HCT116 (cell line): ENCODE results near the gene ANKRD23. TPM values are rescaled to one million over a fixed set of nuclear protein-coding genes. Genes with fewer than 3 reads are reported as not detected.
A peak's percentile ranks its signal among the peaks of the same experiment; 100 is the strongest.

Source experiments
- ATAC-seq: fragments of 200-7000 bp; cut with Tn5 transposase; 2 replicates; pipeline ENCODE4 v1.9.1; 2020; ENCODE audit warnings: mild to moderate bottlenecking, moderate library complexity
- BruUV-seq: library from RNA; stranded (reverse); fragments of 400-500 nt; replicated peaks from 2 replicates; lab custom pipeline; 2021; lab: Mats Ljungman, UMichigan
- CTCF ChIA-PET: fragments of 300-600 bp; sonication (Branson Sonifier 250); formaldehyde crosslinking; loops from one replicate; lab custom pipeline; 2021; ENCODE audit warnings: antibody characterized with exemption; lab: Charles Lee
- POLR2A ChIA-PET: fragments of 300-600, 350-600 bp; sonication (Branson Sonifier 250); formaldehyde crosslinking; loops from one replicate; lab custom pipeline; 2021; ENCODE audit warnings: antibody characterized with exemption; lab: Charles Lee
- RAD21 ChIA-PET, 2 experiments: fragments of 300-600 bp; sonication (Branson Sonifier 250); formaldehyde crosslinking; loops; one replicate each; lab custom pipeline; 2023; ENCODE audit warnings: low total read pairs in 2 of 2; ENCODE audit not compliant: uncharacterized antibody in 2 of 2, unreplicated experiment in 2 of 2, low non-redundant PET in 1 of 2; lab: Charles Lee
- DNase-seq: peaks from one replicate; pipeline ENCODE4 v3.0.0-alpha.2; 2010; ENCODE audit warnings: low read depth, low spot score
- H2AFZ ChIP-seq: fragments of 200-600 bp; shearing (Covaris generic), sonication (generic); 2 replicates; pipeline ENCODE4 v1.6.1; 2017; ENCODE audit warnings: low read depth, mixed run types, mixed read lengths, antibody characterized with exemption, low read length; ENCODE audit not compliant: poor library complexity, severe bottlenecking
- H3K27ac ChIP-seq: 2 replicates; pipeline ENCODE4 v1.5.1; 2012; ENCODE audit warnings: low read depth, low read length
- H3K27me3 ChIP-seq: fragments of 200-600 bp; sonication (generic); 2 replicates; pipeline ENCODE4 v1.6.1; 2016; ENCODE audit warnings: mixed run types, low read length, mixed read lengths; ENCODE audit not compliant: insufficient read depth
- H3K36me3 ChIP-seq, 2 experiments: fragments of 200-500 bp in 1 of 2; fragments of 200-600 bp in 1 of 2; sonication (Bioruptor generic) in 1 of 2; sonication (generic) in 1 of 2; 2 replicates each; pipeline versions ENCODE4 v1.5.1 to v1.6.1; 2014 to 2016; ENCODE audit warnings: low read length in 2 of 2, inconsistent platforms in 1 of 2, mixed read lengths in 1 of 2, mixed run types in 1 of 2; ENCODE audit not compliant: insufficient read depth in 2 of 2, control insufficient read depth in 1 of 2
- H3K4me1 ChIP-seq, 2 experiments: fragments of 200-600 bp in 1 of 2; sonication (generic) in 1 of 2; 2 replicates each; pipeline versions ENCODE4 v1.5.1 to v1.6.1; 2012 to 2017; ENCODE audit warnings: low read length in 2 of 2, inconsistent platforms in 1 of 2, mild to moderate bottlenecking in 1 of 2, mixed read lengths in 1 of 2, mixed run types in 1 of 2, moderate library complexity in 1 of 2; ENCODE audit not compliant: insufficient read depth in 2 of 2, control insufficient read depth in 1 of 2
- H3K4me2 ChIP-seq: fragments of 200-600 bp; sonication (generic); 2 replicates; pipeline ENCODE4 v1.6.1; 2017; ENCODE audit warnings: mixed run types, low read length, mixed read lengths
- H3K4me3 ChIP-seq, 2 experiments: fragments of 200-600 bp in 1 of 2; sonication (generic) in 1 of 2; replicated peaks in 1 of 2; 2 replicates each; pipeline ENCODE4 v1.5.1; 2011 to 2016; ENCODE audit warnings: low read length in 2 of 2, control low read depth in 1 of 2, low read depth in 1 of 2, mild to moderate bottlenecking in 1 of 2, mixed read lengths in 1 of 2, mixed run types in 1 of 2
- H3K79me2 ChIP-seq: fragments of 200-600 bp; sonication (generic); 2 replicates; pipeline ENCODE4 v1.6.1; 2017; ENCODE audit warnings: mild to moderate bottlenecking, mixed run types, low read length, moderate library complexity, mixed read lengths; ENCODE audit not compliant: insufficient read depth
- H3K9ac ChIP-seq: fragments of 200-600 bp; sonication (generic); 2 replicates; pipeline ENCODE4 v1.6.1; 2016; ENCODE audit warnings: low read length, mixed read lengths
- H3K9me2 ChIP-seq: fragments of 200-600 bp; sonication (generic), shearing (Covaris generic); 2 replicates; pipeline ENCODE4 v1.6.1; 2017; ENCODE audit warnings: mixed run types, mild to moderate bottlenecking, moderate library complexity; ENCODE audit not compliant: insufficient read depth
- H3K9me3 ChIP-seq, 2 experiments: fragments of 200-500 bp in 1 of 2; fragments of 200-600 bp in 1 of 2; sonication (Bioruptor generic) in 1 of 2; sonication (generic) in 1 of 2; 2 replicates each; pipeline ENCODE4 v1.6.1; 2014 to 2017; ENCODE audit warnings: low read length in 2 of 2, mixed read lengths in 2 of 2, inconsistent platforms in 1 of 2, low read depth in 1 of 2, mild to moderate bottlenecking in 1 of 2, mixed run types in 1 of 2, moderate library complexity in 1 of 2; ENCODE audit not compliant: control insufficient read depth in 1 of 2, insufficient read depth in 1 of 2
- H4K20me1 ChIP-seq: fragments of 200-600 bp; sonication (generic), shearing (Covaris generic); 2 replicates; pipeline ENCODE4 v1.6.1; 2017; ENCODE audit warnings: mixed run types, mild to moderate bottlenecking, moderate library complexity; ENCODE audit not compliant: insufficient read depth
- CTCF ChIP-seq, 3 experiments: fragments of 200-600 bp in 1 of 3; sonication (generic) in 1 of 3; IDR thresholded peaks in 2 of 3; conservative IDR thresholded peaks in 1 of 3; 2 replicates each; pipeline ENCODE4 v1.5.1; 2012 to 2017; ENCODE audit warnings: low read depth in 2 of 3, low read length in 2 of 3, antibody characterized with exemption in 1 of 3, borderline replicate concordance in 1 of 3, control low read depth in 1 of 3, mild to moderate bottlenecking in 1 of 3, mixed read lengths in 1 of 3, mixed run types in 1 of 3, moderate library complexity in 1 of 3; ENCODE audit not compliant: insufficient read depth in 1 of 3
- EGR1 ChIP-seq: IDR thresholded peaks from 2 replicates; pipeline ENCODE4 v1.6.1; 2012; ENCODE audit warnings: low read depth
- JUND ChIP-seq: IDR thresholded peaks from 2 replicates; pipeline ENCODE4 v1.6.1; 2012
- POLR2A ChIP-seq: IDR thresholded peaks from 2 replicates; pipeline ENCODE4 v1.7.0; 2011; ENCODE audit warnings: borderline replicate concordance; ENCODE audit not compliant: insufficient read depth, insufficient read length; ENCODE audit errors: extremely low read depth
- POLR2AphosphoS5 ChIP-seq: IDR thresholded peaks from 2 replicates; pipeline ENCODE4 v1.6.1; 2011; ENCODE audit warnings: mild to moderate bottlenecking, low read depth, low read length, moderate library complexity
- SIN3A ChIP-seq: IDR thresholded peaks from 2 replicates; pipeline ENCODE4 v1.6.1; 2012; ENCODE audit warnings: low read depth
- ZFX ChIP-seq: fragments of 450-650 bp; IDR thresholded peaks from 2 replicates; pipeline ENCODE4 v1.6.1; 2017
- intact Hi-C: fragments of 100-400 bp; cut with micrococcal nuclease; formaldehyde crosslinking; loops from 2 replicates; pipeline ENCODE4 v1.10.0; 2022
- total RNA-seq: library from RNA; stranded (reverse); gene quantifications from one replicate; pipeline ENCODE4 v1.2.1, GENCODE V29; 2021; ENCODE audit not compliant: unreplicated experiment

The ANKRD23 gene
- total RNA-seq, 1 experiment from 2014 or later, result 1.4 TPM

- CTCF ChIA-PET, result interaction anchor here (1.1 to 1.7 kb wide), 2 partner anchors 15 to 77 kb away, joined by 4 to 6 read pairs; partner anchors contain the start of gene ANKRD39
- TF ChIP-seq CTCF (IDR thresholded peaks at IDR 0.05 in 2 of 3, conservative IDR thresholded peaks at IDR 0.05 in 1 of 3; ENCODE audit: borderline replicate concordance in 1 of 3, insufficient read depth in 1 of 3, low read depth in 2 of 3, low read length in 2 of 3), result no peak
- TF ChIP-seq POLR2AphosphoS5, result no peak
- TF ChIP-seq POLR2A, result no peak
- no peak for TF ChIP-seq SIN3A
- TF ChIP-seq ZFX, result no peak
- TF ChIP-seq JUND, result no peak
- POLR2A ChIA-PET, result no interaction called here
- DNase-seq (no peak), ATAC-seq (no peak)
- Histone ChIP-seq H3K27me3 (no peaks in the 10 kb centered on the region), H3K36me3 (no peaks in the 10 kb centered on the region), H3K27ac (no peak overlapping the region), H3K79me2 (peaks cover 1% of the 10 kb centered on the region; the same call in 1 of the 2 replicates), H3K9me3 (no peaks in the 10 kb centered on the region), H3K4me1 (peaks cover 24 to 47% of the 10 kb centered on the region in 2 experiments), H3K9me2 (no peaks in the 10 kb centered on the region), H3K4me3 (no peak overlapping the region), H4K20me1 (no peaks in the 10 kb centered on the region), H3K4me2 (peak overlapping the region; percentile 2; the same call in 1 of the 2 replicates), H3K9ac (no peak overlapping the region), H2AFZ (no peak overlapping the region)
- BruUV-seq, result no TSS peak
- RAD21 ChIA-PET, result no interaction called here
- intact Hi-C loops, result no loop called here
Observed at GRCh38 chr2:96873651-96874096, 29.9 kb upstream of the ANKRD23 start.

GRCh38 chr2:96872591-96873349, 28.9 kb upstream of the ANKRD23 start:
- no peak for DNase-seq
- POLR2A ChIA-PET, result no interaction called here
- intact Hi-C loops, result no loop called here

More at GRCh38 chr2:96872591-96873349, 28.9 kb upstream of the ANKRD23 start:
- H3K4me1 ChIP-seq, result peaks cover 28 to 53% of the 10 kb centered on the region in 2 experiments
- no peak for ATAC-seq
- ChIA-PET CTCF (interaction anchor here (1.7 kb wide), 1 partner anchor 14 kb away, joined by 6 read pairs; the partner anchor contains the start of gene ANKRD39), RAD21 (no interaction called here)
- no peaks in the 10 kb centered on the region for H4K20me1 ChIP-seq
- BruUV-seq, result no TSS peak
- no peak overlapping the region for H2AFZ ChIP-seq
- no peak overlapping the region for H3K9ac ChIP-seq
- no peak overlapping the region for H3K27ac ChIP-seq
- H3K9me2 ChIP-seq, result no peaks in the 10 kb centered on the region
- no peaks in the 10 kb centered on the region for H3K9me3 ChIP-seq
- peaks cover 10% of the 10 kb centered on the region; the same call in 1 of the 2 replicates for H3K79me2 ChIP-seq
- no peak overlapping the region; the same call in 1 of the 2 replicates for H3K4me2 ChIP-seq
- no peaks in the 10 kb centered on the region; a peak in 1 of 4 replicates for H3K36me3 ChIP-seq
- H3K27me3 ChIP-seq, result no peaks in the 10 kb centered on the region
- TF ChIP-seq EGR1 (0 out of 2 replicates have a peak, but pooled peaks have one; percentile 16), SIN3A (no peak)
- TF ChIP-seq, all 23 proteins: peak for 1
- H3K4me3 ChIP-seq, result no peak overlapping the region
